HCT116 (cell line): Measurements from ENCODE around the gene MEOX1. TPM values are rescaled to one million over a fixed set of nuclear protein-coding genes. Genes with fewer than 3 reads are reported as not detected.

Experiments used
- ATAC-seq: fragments of 200-7000 bp; cut with Tn5 transposase; 2 replicates; pipeline ENCODE4 v1.9.1; 2020; ENCODE audit warnings: mild to moderate bottlenecking, moderate library complexity
- BruUV-seq: library from RNA; stranded (reverse); fragments of 400-500 nt; replicated peaks from 2 replicates; lab custom pipeline; 2021; lab: Mats Ljungman, UMichigan
- CTCF ChIA-PET: fragments of 300-600 bp; sonication (Branson Sonifier 250); formaldehyde crosslinking; loops from one replicate; lab custom pipeline; 2021; ENCODE audit warnings: antibody characterized with exemption; lab: Charles Lee
- POLR2A ChIA-PET: fragments of 300-600, 350-600 bp; sonication (Branson Sonifier 250); formaldehyde crosslinking; loops from one replicate; lab custom pipeline; 2021; ENCODE audit warnings: antibody characterized with exemption; lab: Charles Lee
- RAD21 ChIA-PET, 2 experiments: fragments of 300-600 bp; sonication (Branson Sonifier 250); formaldehyde crosslinking; loops; one replicate each; lab custom pipeline; 2023; ENCODE audit warnings: low total read pairs in 2 of 2; ENCODE audit not compliant: uncharacterized antibody in 2 of 2, unreplicated experiment in 2 of 2, low non-redundant PET in 1 of 2; lab: Charles Lee
- DNase-seq: peaks from one replicate; pipeline ENCODE4 v3.0.0-alpha.2; 2010; ENCODE audit warnings: low read depth, low spot score
- H2AFZ ChIP-seq: fragments of 200-600 bp; shearing (Covaris generic), sonication (generic); 2 replicates; pipeline ENCODE4 v1.6.1; 2017; ENCODE audit warnings: low read depth, mixed run types, mixed read lengths, antibody characterized with exemption, low read length; ENCODE audit not compliant: poor library complexity, severe bottlenecking
- H3K27ac ChIP-seq: 2 replicates; pipeline ENCODE4 v1.5.1; 2012; ENCODE audit warnings: low read depth, low read length
- H3K27me3 ChIP-seq: fragments of 200-600 bp; sonication (generic); 2 replicates; pipeline ENCODE4 v1.6.1; 2016; ENCODE audit warnings: mixed run types, low read length, mixed read lengths; ENCODE audit not compliant: insufficient read depth
- H3K36me3 ChIP-seq, 2 experiments: fragments of 200-500 bp in 1 of 2; fragments of 200-600 bp in 1 of 2; sonication (Bioruptor generic) in 1 of 2; sonication (generic) in 1 of 2; 2 replicates each; pipeline versions ENCODE4 v1.5.1 to v1.6.1; 2014 to 2016; ENCODE audit warnings: low read length in 2 of 2, inconsistent platforms in 1 of 2, mixed read lengths in 1 of 2, mixed run types in 1 of 2; ENCODE audit not compliant: insufficient read depth in 2 of 2, control insufficient read depth in 1 of 2
- H3K4me1 ChIP-seq, 2 experiments: fragments of 200-600 bp in 1 of 2; sonication (generic) in 1 of 2; 2 replicates each; pipeline versions ENCODE4 v1.5.1 to v1.6.1; 2012 to 2017; ENCODE audit warnings: low read length in 2 of 2, inconsistent platforms in 1 of 2, mild to moderate bottlenecking in 1 of 2, mixed read lengths in 1 of 2, mixed run types in 1 of 2, moderate library complexity in 1 of 2; ENCODE audit not compliant: insufficient read depth in 2 of 2, control insufficient read depth in 1 of 2
- H3K4me2 ChIP-seq: fragments of 200-600 bp; sonication (generic); 2 replicates; pipeline ENCODE4 v1.6.1; 2017; ENCODE audit warnings: mixed run types, low read length, mixed read lengths
- H3K4me3 ChIP-seq, 2 experiments: fragments of 200-600 bp in 1 of 2; sonication (generic) in 1 of 2; replicated peaks in 1 of 2; 2 replicates each; pipeline ENCODE4 v1.5.1; 2011 to 2016; ENCODE audit warnings: low read length in 2 of 2, control low read depth in 1 of 2, low read depth in 1 of 2, mild to moderate bottlenecking in 1 of 2, mixed read lengths in 1 of 2, mixed run types in 1 of 2
- H3K79me2 ChIP-seq: fragments of 200-600 bp; sonication (generic); 2 replicates; pipeline ENCODE4 v1.6.1; 2017; ENCODE audit warnings: mild to moderate bottlenecking, mixed run types, low read length, moderate library complexity, mixed read lengths; ENCODE audit not compliant: insufficient read depth
- H3K9ac ChIP-seq: fragments of 200-600 bp; sonication (generic); 2 replicates; pipeline ENCODE4 v1.6.1; 2016; ENCODE audit warnings: low read length, mixed read lengths
- H3K9me2 ChIP-seq: fragments of 200-600 bp; sonication (generic), shearing (Covaris generic); 2 replicates; pipeline ENCODE4 v1.6.1; 2017; ENCODE audit warnings: mixed run types, mild to moderate bottlenecking, moderate library complexity; ENCODE audit not compliant: insufficient read depth
- H3K9me3 ChIP-seq, 2 experiments: fragments of 200-500 bp in 1 of 2; fragments of 200-600 bp in 1 of 2; sonication (Bioruptor generic) in 1 of 2; sonication (generic) in 1 of 2; 2 replicates each; pipeline ENCODE4 v1.6.1; 2014 to 2017; ENCODE audit warnings: low read length in 2 of 2, mixed read lengths in 2 of 2, inconsistent platforms in 1 of 2, low read depth in 1 of 2, mild to moderate bottlenecking in 1 of 2, mixed run types in 1 of 2, moderate library complexity in 1 of 2; ENCODE audit not compliant: control insufficient read depth in 1 of 2, insufficient read depth in 1 of 2
- H4K20me1 ChIP-seq: fragments of 200-600 bp; sonication (generic), shearing (Covaris generic); 2 replicates; pipeline ENCODE4 v1.6.1; 2017; ENCODE audit warnings: mixed run types, mild to moderate bottlenecking, moderate library complexity; ENCODE audit not compliant: insufficient read depth
- CBX3 ChIP-seq: IDR thresholded peaks from 2 replicates; pipeline ENCODE4 v1.6.1; 2012; ENCODE audit warnings: low read depth
- EGR1 ChIP-seq: IDR thresholded peaks from 2 replicates; pipeline ENCODE4 v1.6.1; 2012; ENCODE audit warnings: low read depth
- JUND ChIP-seq: IDR thresholded peaks from 2 replicates; pipeline ENCODE4 v1.6.1; 2012
- POLR2A ChIP-seq: IDR thresholded peaks from 2 replicates; pipeline ENCODE4 v1.7.0; 2011; ENCODE audit warnings: borderline replicate concordance; ENCODE audit not compliant: insufficient read depth, insufficient read length; ENCODE audit errors: extremely low read depth
- POLR2AphosphoS5 ChIP-seq: IDR thresholded peaks from 2 replicates; pipeline ENCODE4 v1.6.1; 2011; ENCODE audit warnings: mild to moderate bottlenecking, low read depth, low read length, moderate library complexity
- RAD21 ChIP-seq: IDR thresholded peaks from 2 replicates; pipeline ENCODE4 v1.6.1; 2012; ENCODE audit warnings: low read depth, mild to moderate bottlenecking
- REST ChIP-seq: IDR thresholded peaks from 2 replicates; pipeline ENCODE4 v1.6.1; 2012; ENCODE audit warnings: low read depth
- SIN3A ChIP-seq: IDR thresholded peaks from 2 replicates; pipeline ENCODE4 v1.6.1; 2012; ENCODE audit warnings: low read depth
- SP1 ChIP-seq: IDR thresholded peaks from 2 replicates; pipeline ENCODE4 v1.6.1; 2012; ENCODE audit warnings: low read depth
- SRF ChIP-seq: IDR thresholded peaks from 2 replicates; pipeline ENCODE4 v1.6.1; 2012; ENCODE audit warnings: low read depth
- ZFX ChIP-seq: fragments of 450-650 bp; IDR thresholded peaks from 2 replicates; pipeline ENCODE4 v1.6.1; 2017
- intact Hi-C: fragments of 100-400 bp; cut with micrococcal nuclease; formaldehyde crosslinking; loops from 2 replicates; pipeline ENCODE4 v1.10.0; 2022
- total RNA-seq: library from RNA; stranded (reverse); gene quantifications from one replicate; pipeline ENCODE4 v1.2.1, GENCODE V29; 2021; ENCODE audit not compliant: unreplicated experiment
- TF ChIP-seq, protein P1 (sequence below), 3 experiments: fragments of 200-600 bp in 1 of 3; sonication (generic) in 1 of 3; IDR thresholded peaks in 2 of 3; conservative IDR thresholded peaks in 1 of 3; 2 replicates each; pipeline ENCODE4 v1.5.1; 2012 to 2017; ENCODE audit warnings: low read depth in 2 of 3, low read length in 2 of 3, antibody characterized with exemption in 1 of 3, borderline replicate concordance in 1 of 3, control low read depth in 1 of 3, mild to moderate bottlenecking in 1 of 3, mixed read lengths in 1 of 3, mixed run types in 1 of 3, moderate library complexity in 1 of 3; ENCODE audit not compliant: insufficient read depth in 1 of 3
- TF ChIP-seq, protein P2 (sequence below): IDR thresholded peaks from 2 replicates; pipeline ENCODE4 v1.6.1; 2011; ENCODE audit warnings: mild to moderate bottlenecking, low read length, moderate library complexity; ENCODE audit not compliant: insufficient replicate concordance; ENCODE audit errors: extremely low read depth

Gene MEOX1
- total RNA-seq, 1 experiment from 2014 or later: not detected

DNA sequence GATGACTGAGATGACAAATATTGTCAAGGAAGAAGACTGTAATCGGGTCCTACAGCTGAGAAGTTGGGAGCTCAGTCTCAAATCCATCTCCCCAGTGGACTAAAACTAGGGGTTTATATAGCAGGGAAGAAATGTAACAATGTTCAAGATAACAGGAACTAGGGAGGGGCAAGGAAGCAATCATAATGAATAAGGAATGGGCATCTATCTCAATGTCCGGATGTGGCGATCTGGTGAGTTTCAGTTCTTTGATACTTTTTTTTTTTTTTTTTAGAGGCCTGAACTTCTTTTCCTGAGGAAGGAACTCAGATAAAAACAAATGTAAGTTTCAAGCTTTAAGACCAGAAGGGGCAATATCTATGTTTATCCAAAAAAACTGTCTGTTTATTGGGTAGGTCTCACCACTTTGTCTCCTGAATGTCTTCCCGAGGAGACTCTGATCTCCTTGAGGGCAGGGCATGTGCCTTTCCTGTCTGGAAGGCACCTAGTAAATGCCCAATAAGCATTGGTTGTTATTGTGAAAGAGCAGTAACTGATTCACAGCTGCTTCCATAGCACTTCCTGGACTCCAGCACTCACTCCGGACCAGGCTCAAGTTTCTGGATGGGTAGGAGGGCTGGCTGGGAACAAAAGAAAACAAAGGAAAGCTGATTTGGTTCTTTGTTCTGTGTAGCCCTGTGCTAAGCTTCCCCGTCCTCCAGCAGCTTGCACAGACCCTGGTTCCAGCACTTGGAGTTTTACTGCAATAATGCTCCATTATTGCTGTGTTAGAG lies 51.9 kb downstream of the MEOX1 start:
- ChIA-PET CTCF (no interaction called here), POLR2A (interaction anchor here (0.7 kb wide), 1 partner anchor 36 kb away, joined by 3 read pairs; no protein-coding TSS in a partner anchor), RAD21 (no interaction called here)
- no peak overlapping the region for H2AFZ ChIP-seq
- H3K79me2 ChIP-seq: no peaks in the 10 kb centered on the region
- TF ChIP-seq POLR2A: no peak
- TF ChIP-seq RAD21: no peak
- TF ChIP-seq POLR2AphosphoS5: no peak
- TF ChIP-seq SP1: no peak
- no peak for TF ChIP-seq SIN3A
- no peak for TF ChIP-seq JUND
- TF ChIP-seq ZFX: no peak
- H3K27ac ChIP-seq: no peak overlapping the region
- no peaks in the 10 kb centered on the region for H3K36me3 ChIP-seq
- no peak overlapping the region for H3K4me2 ChIP-seq
- peaks cover 0 to 5% of the 10 kb centered on the region in 2 experiments; a peak in 1 of 4 replicates for H3K9me3 ChIP-seq
- no peak overlapping the region for H3K4me3 ChIP-seq
- no peaks in the 10 kb centered on the region for H3K9me2 ChIP-seq
- ATAC-seq: no peak
- intact Hi-C loops: no loop called here
- DNase-seq: no peak
- H3K9ac ChIP-seq: no peak overlapping the region
- BruUV-seq: no TSS peak
- H4K20me1 ChIP-seq: no peaks in the 10 kb centered on the region
- no peaks in the 10 kb centered on the region for H3K4me1 ChIP-seq
- H3K27me3 ChIP-seq: peaks cover 3% of the 10 kb centered on the region; the same call in 1 of the 2 replicates

DNA sequence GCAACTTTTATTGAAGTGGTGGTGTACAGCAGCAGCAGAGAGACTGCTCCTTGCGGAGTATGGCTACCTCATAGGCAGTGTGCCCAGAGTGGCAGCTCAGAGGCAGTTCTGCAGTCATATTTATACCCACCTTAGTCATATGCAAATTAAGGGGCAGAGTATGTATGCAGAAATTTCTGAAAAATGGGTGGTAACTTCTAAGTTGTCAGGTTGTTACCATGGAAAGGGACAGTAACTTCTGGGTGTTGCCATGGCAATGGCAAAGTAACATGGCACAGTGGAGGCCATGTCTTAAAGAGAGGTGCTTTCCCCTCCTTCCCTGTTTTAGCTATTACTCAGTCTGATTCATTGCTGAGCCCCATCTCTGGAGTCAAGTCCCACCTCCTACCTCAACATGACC lies 53.4 kb downstream of the MEOX1 start:
- Histone ChIP-seq H3K27me3 (no peaks in the 10 kb centered on the region), H3K79me2 (no peaks in the 10 kb centered on the region), H3K4me2 (no peak overlapping the region), H3K4me3 (no peak overlapping the region), H3K27ac (no peak overlapping the region), H3K9me3 (peaks cover 0 to 5% of the 10 kb centered on the region in 2 experiments; a peak in 1 of 4 replicates), H2AFZ (no peak overlapping the region), H3K4me1 (no peaks in the 10 kb centered on the region), H3K9me2 (no peaks in the 10 kb centered on the region), H3K9ac (no peak overlapping the region), H3K36me3 (no peaks in the 10 kb centered on the region), H4K20me1 (no peaks in the 10 kb centered on the region)
- intact Hi-C loops: no loop called here
- no TSS peak for BruUV-seq
- ChIA-PET CTCF (no interaction called here), POLR2A (no interaction called here), RAD21 (no interaction called here)
- DNase-seq (no peak), ATAC-seq (no peak)
- TF ChIP-seq EGR1 (no peak), POLR2AphosphoS5 (no peak), CBX3 (no peak), SRF (no peak), REST (no peak)
- TF ChIP-seq, protein P1, sequence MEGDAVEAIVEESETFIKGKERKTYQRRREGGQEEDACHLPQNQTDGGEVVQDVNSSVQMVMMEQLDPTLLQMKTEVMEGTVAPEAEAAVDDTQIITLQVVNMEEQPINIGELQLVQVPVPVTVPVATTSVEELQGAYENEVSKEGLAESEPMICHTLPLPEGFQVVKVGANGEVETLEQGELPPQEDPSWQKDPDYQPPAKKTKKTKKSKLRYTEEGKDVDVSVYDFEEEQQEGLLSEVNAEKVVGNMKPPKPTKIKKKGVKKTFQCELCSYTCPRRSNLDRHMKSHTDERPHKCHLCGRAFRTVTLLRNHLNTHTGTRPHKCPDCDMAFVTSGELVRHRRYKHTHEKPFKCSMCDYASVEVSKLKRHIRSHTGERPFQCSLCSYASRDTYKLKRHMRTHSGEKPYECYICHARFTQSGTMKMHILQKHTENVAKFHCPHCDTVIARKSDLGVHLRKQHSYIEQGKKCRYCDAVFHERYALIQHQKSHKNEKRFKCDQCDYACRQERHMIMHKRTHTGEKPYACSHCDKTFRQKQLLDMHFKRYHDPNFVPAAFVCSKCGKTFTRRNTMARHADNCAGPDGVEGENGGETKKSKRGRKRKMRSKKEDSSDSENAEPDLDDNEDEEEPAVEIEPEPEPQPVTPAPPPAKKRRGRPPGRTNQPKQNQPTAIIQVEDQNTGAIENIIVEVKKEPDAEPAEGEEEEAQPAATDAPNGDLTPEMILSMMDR (IDR thresholded peaks at IDR 0.05 in 2 of 3, conservative IDR thresholded peaks at IDR 0.05 in 1 of 3; ENCODE audit: borderline replicate concordance in 1 of 3, insufficient read depth in 1 of 3, low read depth in 2 of 3, low read length in 2 of 3): no peak
- TF ChIP-seq, protein P2, sequence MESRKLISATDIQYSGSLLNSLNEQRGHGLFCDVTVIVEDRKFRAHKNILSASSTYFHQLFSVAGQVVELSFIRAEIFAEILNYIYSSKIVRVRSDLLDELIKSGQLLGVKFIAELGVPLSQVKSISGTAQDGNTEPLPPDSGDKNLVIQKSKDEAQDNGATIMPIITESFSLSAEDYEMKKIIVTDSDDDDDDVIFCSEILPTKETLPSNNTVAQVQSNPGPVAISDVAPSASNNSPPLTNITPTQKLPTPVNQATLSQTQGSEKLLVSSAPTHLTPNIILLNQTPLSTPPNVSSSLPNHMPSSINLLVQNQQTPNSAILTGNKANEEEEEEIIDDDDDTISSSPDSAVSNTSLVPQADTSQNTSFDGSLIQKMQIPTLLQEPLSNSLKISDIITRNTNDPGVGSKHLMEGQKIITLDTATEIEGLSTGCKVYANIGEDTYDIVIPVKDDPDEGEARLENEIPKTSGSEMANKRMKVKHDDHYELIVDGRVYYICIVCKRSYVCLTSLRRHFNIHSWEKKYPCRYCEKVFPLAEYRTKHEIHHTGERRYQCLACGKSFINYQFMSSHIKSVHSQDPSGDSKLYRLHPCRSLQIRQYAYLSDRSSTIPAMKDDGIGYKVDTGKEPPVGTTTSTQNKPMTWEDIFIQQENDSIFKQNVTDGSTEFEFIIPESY: no peak
